PC-3 (cell line): ENCODE results near the gene TMEFF2. TPM values are rescaled to one million over a fixed set of nuclear protein-coding genes. Genes with fewer than 3 reads are reported as not detected.

Experiments
- ATAC-seq: fragments of 200-7000 bp; cut with Tn5 transposase; 2 replicates; pipeline ENCODE4 v1.9.1; 2020; ENCODE audit warnings: mild to moderate bottlenecking, moderate library complexity
- BruUV-seq: library from RNA; stranded (reverse); fragments of 400-500 nt; replicated peaks from 2 replicates; lab custom pipeline; 2021; lab: Mats Ljungman, UMichigan
- CTCF ChIA-PET: fragments of 300-600 bp; sonication (Branson Sonifier 250); formaldehyde crosslinking; loops from one replicate; lab custom pipeline; 2022; ENCODE audit warnings: antibody characterized with exemption; lab: Charles Lee
- POLR2A ChIA-PET: fragments of 300-600 bp; sonication (Branson Sonifier 250); formaldehyde crosslinking; loops from one replicate; lab custom pipeline; 2022; ENCODE audit warnings: antibody characterized with exemption; ENCODE audit not compliant: unreplicated experiment; lab: Charles Lee
- DNase-seq: peaks from one replicate; pipeline ENCODE4 v3.0.0-alpha.2; 2015
- H2AFZ ChIP-seq: fragments of 300-600 bp; sonication (generic); 2 replicates; pipeline ENCODE4 v1.6.0; 2016; ENCODE audit warnings: antibody characterized with exemption, low read length
- H3F3A ChIP-seq: fragments of 300-600 bp; sonication (generic); one replicate; pipeline ENCODE4 v1.6.0; 2017; ENCODE audit warnings: antibody characterized with exemption, low read length, control low read depth, mild to moderate bottlenecking; ENCODE audit not compliant: unreplicated experiment
- H3K27ac ChIP-seq: fragments of 300-600 bp; sonication (generic); 2 replicates; pipeline ENCODE4 v1.5.1; 2016; ENCODE audit warnings: mild to moderate bottlenecking, low read length
- H3K27me3 ChIP-seq: fragments of 300-600 bp; sonication (generic); 2 replicates; pipeline ENCODE4 v1.6.1; 2016; ENCODE audit warnings: low read length, mixed read lengths
- H3K36me3 ChIP-seq: fragments of 300-600 bp; sonication (generic); 2 replicates; pipeline ENCODE4 v1.6.1; 2016; ENCODE audit warnings: low read depth, mixed run types, low read length, mixed read lengths
- H3K4me1 ChIP-seq: fragments of 300-600 bp; sonication (generic); 2 replicates; pipeline ENCODE4 v1.5.1; 2016; ENCODE audit warnings: low read length; ENCODE audit not compliant: insufficient read depth
- H3K4me2 ChIP-seq: fragments of 300-600 bp; sonication (generic); 2 replicates; pipeline ENCODE4 v1.6.0; 2016; ENCODE audit warnings: low read length
- H3K4me3 ChIP-seq: fragments of 300-600 bp; sonication (generic); 2 replicates; pipeline ENCODE4 v1.5.1; 2016; ENCODE audit warnings: mild to moderate bottlenecking, low read length, mixed read lengths
- H3K79me2 ChIP-seq: fragments of 300-600 bp; sonication (generic); 2 replicates; pipeline ENCODE4 v1.6.1; 2017; ENCODE audit warnings: low read length, mixed read lengths
- H3K9ac ChIP-seq: fragments of 300-600 bp; sonication (generic); 2 replicates; pipeline ENCODE4 v1.6.0; 2016; ENCODE audit warnings: mild to moderate bottlenecking, low read length
- H3K9me2 ChIP-seq: fragments of 300-600 bp; sonication (generic); replicated peaks from 2 replicates; pipeline ENCODE4 v1.6.1; 2016; ENCODE audit warnings: mixed run types, low read length, mixed read lengths
- H3K9me3 ChIP-seq: fragments of 300-600 bp; sonication (generic); 2 replicates; pipeline ENCODE4 v1.6.1; 2016; ENCODE audit warnings: low read length, mixed read lengths
- H4K20me1 ChIP-seq: fragments of 300-600 bp; sonication (generic); 2 replicates; pipeline ENCODE4 v1.6.1; 2016; ENCODE audit warnings: low read length, mixed read lengths
- CTCF ChIP-seq: fragments of 300-600 bp; sonication (generic); conservative IDR thresholded peaks from 2 replicates; pipeline ENCODE4 v1.5.1; 2017; ENCODE audit warnings: antibody characterized with exemption, low read depth, mild to moderate bottlenecking, low read length
- EZH2 ChIP-seq: fragments of 300-600 bp; sonication (generic); IDR thresholded peaks from one replicate; pipeline ENCODE4 v1.6.1; 2017; ENCODE audit warnings: antibody characterized with exemption, mild to moderate bottlenecking, low read length; ENCODE audit not compliant: unreplicated experiment
- EZH2phosphoT487 ChIP-seq: fragments of 300-600 bp; sonication (generic); IDR thresholded peaks from 2 replicates; pipeline ENCODE4 v1.6.1; 2018; ENCODE audit warnings: mild to moderate bottlenecking, antibody characterized with exemption, low read length, borderline replicate concordance
- intact Hi-C: fragments of 100-400 bp; cut with micrococcal nuclease; formaldehyde crosslinking; loops from 2 replicates; pipeline ENCODE4 v1.9.0; 2023
- total RNA-seq: library from RNA; depleted of rRNA; stranded (reverse); fragments of >200 nt; gene quantifications from 2 replicates; pipeline ENCODE4 v1.2.3, GENCODE V29; 2014

The TMEFF2 gene
- total RNA-seq, 1 experiment from 2014 or later = not detected

DNA sequence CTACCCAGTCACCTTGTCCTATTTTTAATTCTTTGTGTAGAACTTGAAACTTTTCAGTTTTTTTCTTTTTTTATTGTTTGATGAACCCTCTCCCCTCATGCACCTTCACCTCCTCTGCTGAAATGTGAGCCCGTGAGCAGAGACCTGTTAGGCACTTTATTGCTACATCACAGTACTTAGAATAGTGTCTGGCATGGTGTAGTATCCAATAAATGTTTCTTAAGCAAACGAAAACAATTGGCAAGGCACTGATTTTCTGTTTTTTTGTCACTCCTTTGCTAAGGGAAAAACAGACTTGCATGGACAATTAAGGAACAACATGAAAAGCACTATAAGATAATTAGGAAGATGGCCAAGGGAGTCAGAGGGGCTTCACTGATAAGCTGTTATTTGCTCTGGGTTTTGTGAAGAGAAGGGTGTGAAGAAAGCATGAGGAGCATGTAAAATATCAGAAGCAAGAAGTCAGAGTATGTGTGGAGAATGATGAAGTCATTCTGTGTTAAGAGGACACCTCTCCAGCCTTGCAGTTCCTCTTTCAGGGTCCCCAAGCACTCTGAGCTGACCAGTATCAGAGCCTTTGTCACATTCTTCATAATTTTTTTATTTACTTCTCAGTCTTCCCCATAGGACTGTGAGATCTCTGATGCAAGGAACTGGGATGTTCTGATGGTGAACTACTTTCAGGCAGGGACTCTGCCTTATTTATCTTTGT is 248.1 kb downstream of the TMEFF2 start:
- peak; percentile 7 for DNase-seq
- H3K27ac ChIP-seq = no peak overlapping the region
- H3K79me2 ChIP-seq = no peaks in the 10 kb centered on the region

DNA sequence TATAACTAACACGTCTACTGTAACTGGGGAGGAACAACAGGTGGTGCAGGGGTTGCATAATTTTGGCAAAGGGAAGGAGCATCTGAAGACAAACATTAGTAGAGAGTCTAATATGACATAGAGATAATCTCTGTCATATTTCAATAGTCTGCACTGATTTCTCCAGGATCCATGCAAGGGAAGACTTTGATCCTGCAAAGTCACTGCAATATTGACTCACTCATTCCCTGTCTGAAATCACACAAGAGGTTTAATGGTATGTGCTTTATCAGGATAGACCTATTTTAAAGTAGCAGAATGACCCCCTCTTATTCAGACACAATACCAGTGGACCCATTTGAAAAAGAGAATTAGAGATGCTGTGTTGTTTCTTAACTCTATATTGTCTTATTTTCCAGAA is 249.1 kb downstream of the TMEFF2 start:
- no peak for ATAC-seq
- intact Hi-C loops = no loop called here

More for the DNA sequence above, 248.1 kb downstream of the TMEFF2 start:
- Histone ChIP-seq H4K20me1 (no peaks in the 10 kb centered on the region), H2AFZ (no peak overlapping the region), H3K4me1 (peaks cover 12% of the 10 kb centered on the region; the same call in 1 of the 2 replicates), H3K4me3 (no peak overlapping the region), H3K9me2 (no peaks in the 10 kb centered on the region), H3K9me3 (no peaks in the 10 kb centered on the region), H3K4me2 (no peak overlapping the region), H3K36me3 (no peaks in the 10 kb centered on the region), H3F3A (no peaks in the 10 kb centered on the region), H3K27me3 (no peaks in the 10 kb centered on the region), H3K9ac (no peak overlapping the region)
- ChIA-PET CTCF (no interaction called here), POLR2A (no interaction called here)
- TF ChIP-seq CTCF (no peak), EZH2phosphoT487 (no peak), EZH2 (no peak)
- no TSS peak for BruUV-seq
- intact Hi-C loops = no loop called here
- ATAC-seq = peak; percentile 74

More for the DNA sequence above, 249.1 kb downstream of the TMEFF2 start:
- Histone ChIP-seq H3K4me1 (peaks cover 11% of the 10 kb centered on the region; the same call in 1 of the 2 replicates), H3K79me2 (no peaks in the 10 kb centered on the region), H3F3A (no peaks in the 10 kb centered on the region), H3K9me2 (no peaks in the 10 kb centered on the region), H3K4me2 (no peak overlapping the region), H3K9me3 (no peaks in the 10 kb centered on the region), H2AFZ (no peak overlapping the region), H4K20me1 (no peaks in the 10 kb centered on the region), H3K9ac (no peak overlapping the region), H3K27me3 (no peaks in the 10 kb centered on the region), H3K36me3 (no peaks in the 10 kb centered on the region), H3K4me3 (no peak overlapping the region), H3K27ac (no peak overlapping the region)
- ChIA-PET CTCF (no interaction called here), POLR2A (no interaction called here)
- BruUV-seq = no TSS peak
- TF ChIP-seq EZH2 (no peak), CTCF (no peak), EZH2phosphoT487 (no peak)
- DNase-seq = no peak
